AG04449 (cell line): ENCODE data around the gene GRID1.

Experiments used
- CTCF ChIA-PET: fragments of 350-600 bp; formaldehyde crosslinking; extraction: SDS; loops from one replicate; lab custom pipeline; 2021; ENCODE audit warnings: antibody characterized with exemption; lab: Yijun Ruan, JAX
- POLR2A ChIA-PET: fragments of 400-600, 350-600 bp; formaldehyde crosslinking; extraction: SDS; loops from one replicate; lab custom pipeline; 2020; ENCODE audit warnings: antibody characterized with exemption, inconsistent platforms; lab: Yijun Ruan, JAX
- DNase-seq: peaks from one replicate; pipeline ENCODE4 v3.0.0-alpha.2; 2010; ENCODE audit warnings: low read depth, low spot score
- H3K4me3 ChIP-seq: 2 replicates; pipeline ENCODE4 v1.5.1; 2011; ENCODE audit warnings: low read depth, mild to moderate bottlenecking, control low read depth, low read length
- CTCF ChIP-seq: IDR thresholded peaks from one replicate; pipeline ENCODE4 v1.5.1; 2011; ENCODE audit warnings: mild to moderate bottlenecking, moderate library complexity, low read length, control low read depth, inconsistent platforms; ENCODE audit not compliant: insufficient read depth; ENCODE audit errors: missing control alignments

The GRID1 gene

DNA sequence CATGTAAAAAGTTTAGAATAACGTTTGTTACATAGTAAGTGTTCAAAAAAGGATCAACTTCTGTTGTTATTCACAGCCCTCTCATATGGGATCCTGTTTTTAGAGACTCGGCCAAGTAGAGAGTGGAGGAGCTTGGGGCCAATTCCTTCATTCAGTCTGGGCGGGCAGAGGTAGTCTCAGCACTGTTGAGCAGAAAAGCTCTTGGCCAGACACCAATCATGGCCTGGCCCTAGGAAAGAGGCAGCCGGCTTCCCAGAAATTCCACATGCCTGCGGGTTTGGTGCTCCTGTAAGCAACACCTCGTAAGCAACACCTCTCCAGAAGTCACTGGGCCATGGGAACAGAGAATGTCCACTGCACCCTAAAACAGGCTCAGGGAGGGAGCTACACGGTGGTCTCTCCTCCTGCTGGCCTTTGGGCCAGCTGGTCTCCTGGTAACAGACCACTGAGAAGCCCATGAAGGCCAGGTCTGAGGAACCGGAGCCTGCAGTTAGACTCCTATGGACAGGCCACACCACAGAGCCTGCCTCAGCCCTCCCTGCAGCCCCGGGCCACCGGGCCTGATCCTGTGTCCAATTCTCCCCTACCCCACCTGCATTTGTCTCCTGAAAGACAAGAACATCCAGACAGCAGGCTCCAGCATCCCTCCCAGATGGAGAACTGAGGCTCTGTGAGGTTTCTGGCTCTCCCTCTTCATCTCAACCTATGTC is 149.1 kb downstream of the GRID1 start:
- CTCF ChIA-PET: no interaction called here
- TF ChIP-seq CTCF: no peak
- H3K4me3 ChIP-seq: no peak overlapping the region
- POLR2A ChIA-PET: no interaction called here
- no peak for DNase-seq

DNA sequence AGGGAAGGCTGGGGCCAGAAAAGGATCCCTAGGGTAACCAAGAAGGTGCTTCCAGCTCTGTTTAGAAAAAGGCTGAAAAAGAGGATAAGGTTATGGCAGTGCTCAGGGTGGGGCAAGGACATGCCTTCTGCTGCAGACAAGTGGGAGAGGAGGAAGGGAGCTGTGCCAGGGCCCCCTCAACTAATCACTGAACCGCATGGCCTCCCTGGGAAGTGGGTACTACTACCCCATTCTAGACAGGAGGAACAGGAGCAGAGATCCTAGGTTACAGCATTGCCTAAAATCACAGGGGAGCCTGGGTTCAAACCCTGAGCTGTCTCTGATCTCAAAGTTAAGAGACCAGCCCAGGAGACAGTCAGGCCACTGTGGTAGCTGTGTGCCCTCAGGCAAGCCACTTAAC is 149.7 kb downstream of the GRID1 start:
- ChIA-PET CTCF (no interaction called here), POLR2A (no interaction called here)
- no peak for TF ChIP-seq CTCF
- no peak for DNase-seq
- H3K4me3 ChIP-seq: no peak overlapping the region

- no peak for DNase-seq
- H3K4me3 ChIP-seq: no peak overlapping the region
- ChIA-PET POLR2A (no interaction called here), CTCF (no interaction called here)
- no peak for TF ChIP-seq CTCF
Measured at GRCh38 chr10:86215712-86216111, 150.9 kb downstream of the GRID1 start.

DNA sequence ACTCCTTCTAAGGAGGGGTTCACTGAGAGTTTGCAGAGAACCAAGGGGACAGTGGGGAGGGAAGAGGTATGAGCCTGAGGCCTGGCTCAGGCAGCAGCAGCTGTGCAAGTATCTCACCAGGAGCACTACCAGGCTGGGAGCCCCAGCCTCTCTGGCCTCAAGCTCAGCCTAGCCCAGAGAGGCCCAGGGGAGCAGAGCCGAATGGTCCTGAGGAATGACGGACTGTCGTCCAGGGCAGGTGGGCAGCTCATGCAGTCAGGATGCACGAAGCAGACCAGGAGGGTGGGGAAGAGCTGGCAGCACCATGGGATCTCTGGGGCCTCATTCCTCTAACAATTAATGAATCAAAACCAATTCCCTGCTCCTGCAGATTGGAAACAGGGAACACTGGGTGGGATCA is 151.5 kb downstream of the GRID1 start:
- TF ChIP-seq CTCF: no peak
- no peak overlapping the region for H3K4me3 ChIP-seq
- ChIA-PET POLR2A (no interaction called here), CTCF (no interaction called here)
- no peak for DNase-seq

DNA sequence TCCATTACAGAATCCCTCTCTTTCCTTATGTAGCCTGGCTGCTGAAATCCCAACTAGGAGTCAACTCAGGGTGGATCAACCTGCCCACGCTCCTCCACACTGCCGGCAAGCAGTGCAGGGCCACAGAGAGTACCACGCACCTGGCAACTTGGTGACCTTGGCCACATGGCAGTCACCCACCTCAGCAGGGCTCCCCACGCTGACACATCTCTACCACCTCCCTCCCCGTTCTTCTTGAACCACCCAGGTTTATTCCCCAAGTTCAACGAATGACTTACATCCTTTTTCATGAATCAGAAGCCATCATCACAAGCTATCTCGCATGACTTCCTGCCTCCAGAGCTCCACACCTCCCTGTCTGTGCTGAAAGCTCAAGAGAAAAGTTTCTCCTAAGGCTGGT is 153.4 kb downstream of the GRID1 start:
- no peak for DNase-seq
- CTCF ChIA-PET: no interaction called here
- no peak for TF ChIP-seq CTCF
- H3K4me3 ChIP-seq: no peak overlapping the region
- POLR2A ChIA-PET: no interaction called here

- DNase-seq: no peak
- TF ChIP-seq CTCF: no peak
- CTCF ChIA-PET: no interaction called here
- POLR2A ChIA-PET: no interaction called here
- H3K4me3 ChIP-seq: no peak overlapping the region
Measured at GRCh38 chr10:86212391-86212700, 154.2 kb downstream of the GRID1 start.
